Measurements from ENCODE around the gene CERS5.

Gene CERS5

DNA sequence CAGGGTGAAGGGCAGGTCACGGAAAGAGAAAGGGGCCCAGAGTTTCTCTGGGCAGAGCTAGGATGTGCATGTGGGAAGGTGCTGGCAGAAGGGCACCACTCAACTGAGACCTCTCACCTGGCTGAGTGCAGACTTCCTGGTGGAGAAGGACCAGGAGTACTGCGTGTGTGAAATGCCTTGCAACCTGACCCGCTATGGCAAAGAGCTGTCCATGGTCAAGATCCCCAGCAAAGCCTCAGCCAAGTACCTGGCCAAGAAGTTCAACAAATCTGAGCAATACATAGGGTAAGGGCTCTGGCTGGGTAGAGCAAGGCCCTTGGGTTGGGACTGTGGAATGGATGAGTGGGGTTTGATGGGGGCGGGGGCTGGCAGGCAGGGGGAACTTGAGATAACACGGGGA, 87.4 kb downstream of the CERS5 start:
- DNase-seq (ENCODE audit: low read depth, low spot score): no peak
